22Rv1 (cell line): ENCODE data around the gene TOP3A.

ENCODE experiments used
- ZFX ChIP-seq: fragments of 450-650 bp; IDR thresholded peaks from 2 replicates; pipeline ENCODE4 v1.6.1; 2017; ENCODE audit warnings: antibody characterized with exemption, borderline replicate concordance
- TF ChIP-seq, protein P1 (sequence below): fragments of 450-650 bp; IDR thresholded peaks from 2 replicates; pipeline ENCODE4 v1.5.1; 2017; ENCODE audit warnings: mild to moderate bottlenecking

DNA sequence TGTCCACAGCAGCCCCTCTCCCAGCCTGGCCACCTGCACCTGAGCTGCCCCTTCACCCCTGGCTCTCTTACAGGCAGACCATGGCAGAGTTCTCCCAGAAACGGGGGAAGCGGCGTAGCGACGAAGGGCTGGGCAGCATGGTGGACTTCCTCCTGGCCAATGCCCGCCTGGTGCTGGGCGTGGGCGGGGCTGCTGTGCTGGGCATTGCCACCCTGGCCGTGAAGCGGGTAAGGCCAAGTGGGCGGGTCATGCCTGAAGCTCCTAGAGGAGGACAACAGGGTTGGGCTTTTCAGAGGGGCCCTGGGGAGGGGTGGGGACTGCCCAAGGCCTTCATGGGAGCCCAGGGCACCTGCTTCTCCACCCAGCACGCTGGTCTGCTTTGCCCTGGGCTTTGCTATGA is 52.2 kb downstream of the TOP3A start:
- TF ChIP-seq, protein P1, sequence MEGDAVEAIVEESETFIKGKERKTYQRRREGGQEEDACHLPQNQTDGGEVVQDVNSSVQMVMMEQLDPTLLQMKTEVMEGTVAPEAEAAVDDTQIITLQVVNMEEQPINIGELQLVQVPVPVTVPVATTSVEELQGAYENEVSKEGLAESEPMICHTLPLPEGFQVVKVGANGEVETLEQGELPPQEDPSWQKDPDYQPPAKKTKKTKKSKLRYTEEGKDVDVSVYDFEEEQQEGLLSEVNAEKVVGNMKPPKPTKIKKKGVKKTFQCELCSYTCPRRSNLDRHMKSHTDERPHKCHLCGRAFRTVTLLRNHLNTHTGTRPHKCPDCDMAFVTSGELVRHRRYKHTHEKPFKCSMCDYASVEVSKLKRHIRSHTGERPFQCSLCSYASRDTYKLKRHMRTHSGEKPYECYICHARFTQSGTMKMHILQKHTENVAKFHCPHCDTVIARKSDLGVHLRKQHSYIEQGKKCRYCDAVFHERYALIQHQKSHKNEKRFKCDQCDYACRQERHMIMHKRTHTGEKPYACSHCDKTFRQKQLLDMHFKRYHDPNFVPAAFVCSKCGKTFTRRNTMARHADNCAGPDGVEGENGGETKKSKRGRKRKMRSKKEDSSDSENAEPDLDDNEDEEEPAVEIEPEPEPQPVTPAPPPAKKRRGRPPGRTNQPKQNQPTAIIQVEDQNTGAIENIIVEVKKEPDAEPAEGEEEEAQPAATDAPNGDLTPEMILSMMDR, result no peak
- TF ChIP-seq ZFX, result no peak
